Transverse colon (tissue), 3 donors: ENCODE measurements around the gene DROSHA.

Experiments used
- POLR2A ChIP-seq: fragments of 450-650 bp; IDR thresholded peaks from one replicate; pipeline ENCODE4 v1.6.1; 2016; ENCODE audit warnings: antibody characterized with exemption, mild to moderate bottlenecking, moderate library complexity
- TF ChIP-seq, protein P1 (sequence below), 5 experiments: fragments of 200-600 bp in 3 of 5; fragments of 450-650 bp in 2 of 5; sonication (generic) in 3 of 5; IDR thresholded peaks; 1 replicate in 2 of 5; 2 replicates in 3 of 5; pipeline ENCODE4 v1.5.1; 2016 to 2017; ENCODE audit warnings: antibody characterized with exemption in 5 of 5, inconsistent platforms in 3 of 5, mild to moderate bottlenecking in 2 of 5, moderate library complexity in 1 of 5

DNA sequence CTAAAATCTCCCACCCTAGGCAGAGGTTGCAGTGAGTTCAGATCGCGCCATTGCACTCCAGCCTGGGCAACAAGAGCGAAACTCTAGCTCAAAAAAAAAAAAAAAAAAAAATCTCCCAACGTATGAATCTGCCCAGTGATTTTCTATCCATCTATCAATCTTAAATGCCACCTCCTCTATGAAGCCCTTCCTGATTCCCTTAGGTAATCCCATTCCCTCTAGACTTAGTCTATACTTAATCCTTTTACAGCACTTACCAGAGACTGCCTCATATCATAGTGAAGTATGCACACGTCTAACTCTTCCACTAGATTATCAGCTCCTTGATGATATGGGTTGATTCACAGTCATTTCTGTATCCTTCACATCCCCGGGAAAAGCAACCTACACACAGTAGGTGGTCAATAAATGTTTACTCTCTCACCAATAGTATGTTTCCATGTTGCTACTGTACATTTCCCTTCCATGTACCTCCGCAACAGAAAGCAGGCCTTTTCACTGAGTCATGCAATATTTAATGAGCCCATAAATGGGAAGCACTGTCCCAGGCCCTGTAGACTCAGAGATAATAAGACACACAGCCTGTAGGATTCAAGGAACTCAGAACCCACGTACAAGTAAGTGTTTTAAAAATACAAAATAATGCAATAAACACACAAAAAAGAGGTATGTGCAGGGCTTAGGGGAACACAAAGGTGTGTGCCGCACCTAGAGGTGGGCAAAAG is 1.2 kb downstream of the DROSHA start:
- no peak for TF ChIP-seq POLR2A
- TF ChIP-seq, protein P1, sequence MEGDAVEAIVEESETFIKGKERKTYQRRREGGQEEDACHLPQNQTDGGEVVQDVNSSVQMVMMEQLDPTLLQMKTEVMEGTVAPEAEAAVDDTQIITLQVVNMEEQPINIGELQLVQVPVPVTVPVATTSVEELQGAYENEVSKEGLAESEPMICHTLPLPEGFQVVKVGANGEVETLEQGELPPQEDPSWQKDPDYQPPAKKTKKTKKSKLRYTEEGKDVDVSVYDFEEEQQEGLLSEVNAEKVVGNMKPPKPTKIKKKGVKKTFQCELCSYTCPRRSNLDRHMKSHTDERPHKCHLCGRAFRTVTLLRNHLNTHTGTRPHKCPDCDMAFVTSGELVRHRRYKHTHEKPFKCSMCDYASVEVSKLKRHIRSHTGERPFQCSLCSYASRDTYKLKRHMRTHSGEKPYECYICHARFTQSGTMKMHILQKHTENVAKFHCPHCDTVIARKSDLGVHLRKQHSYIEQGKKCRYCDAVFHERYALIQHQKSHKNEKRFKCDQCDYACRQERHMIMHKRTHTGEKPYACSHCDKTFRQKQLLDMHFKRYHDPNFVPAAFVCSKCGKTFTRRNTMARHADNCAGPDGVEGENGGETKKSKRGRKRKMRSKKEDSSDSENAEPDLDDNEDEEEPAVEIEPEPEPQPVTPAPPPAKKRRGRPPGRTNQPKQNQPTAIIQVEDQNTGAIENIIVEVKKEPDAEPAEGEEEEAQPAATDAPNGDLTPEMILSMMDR (IDR thresholded peaks at IDR 0.05): no peak
